GM12874 (cell line): ENCODE data around the gene TEPSIN.

Experiments
- TF ChIP-seq, protein P1 (sequence below): IDR thresholded peaks from 2 replicates; pipeline ENCODE4 v1.5.1; 2011; ENCODE audit warnings: low read depth, mild to moderate bottlenecking, control low read depth, low read length, moderate library complexity; ENCODE audit not compliant: insufficient read depth

The TEPSIN gene

DNA sequence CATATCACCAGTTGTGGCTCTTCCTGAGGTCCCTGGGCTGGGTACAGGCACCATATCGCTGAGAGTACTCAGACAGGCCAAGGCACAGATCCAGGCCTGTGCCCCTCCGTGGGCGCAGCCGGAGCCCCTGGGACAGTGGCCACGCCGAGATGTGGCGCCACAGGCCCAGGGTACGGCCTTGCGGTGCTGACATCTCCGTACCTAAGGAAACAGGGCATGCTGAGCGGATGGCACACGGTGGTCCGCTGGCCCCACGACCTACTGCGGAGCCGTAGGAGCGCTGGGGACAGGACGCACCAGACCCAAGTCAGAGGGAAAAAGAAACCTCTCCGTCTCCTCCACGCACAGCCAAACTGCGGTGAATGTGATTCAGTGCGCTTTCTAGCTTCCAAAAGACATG, 26.7 kb upstream of the TEPSIN start:
- TF ChIP-seq, protein P1, sequence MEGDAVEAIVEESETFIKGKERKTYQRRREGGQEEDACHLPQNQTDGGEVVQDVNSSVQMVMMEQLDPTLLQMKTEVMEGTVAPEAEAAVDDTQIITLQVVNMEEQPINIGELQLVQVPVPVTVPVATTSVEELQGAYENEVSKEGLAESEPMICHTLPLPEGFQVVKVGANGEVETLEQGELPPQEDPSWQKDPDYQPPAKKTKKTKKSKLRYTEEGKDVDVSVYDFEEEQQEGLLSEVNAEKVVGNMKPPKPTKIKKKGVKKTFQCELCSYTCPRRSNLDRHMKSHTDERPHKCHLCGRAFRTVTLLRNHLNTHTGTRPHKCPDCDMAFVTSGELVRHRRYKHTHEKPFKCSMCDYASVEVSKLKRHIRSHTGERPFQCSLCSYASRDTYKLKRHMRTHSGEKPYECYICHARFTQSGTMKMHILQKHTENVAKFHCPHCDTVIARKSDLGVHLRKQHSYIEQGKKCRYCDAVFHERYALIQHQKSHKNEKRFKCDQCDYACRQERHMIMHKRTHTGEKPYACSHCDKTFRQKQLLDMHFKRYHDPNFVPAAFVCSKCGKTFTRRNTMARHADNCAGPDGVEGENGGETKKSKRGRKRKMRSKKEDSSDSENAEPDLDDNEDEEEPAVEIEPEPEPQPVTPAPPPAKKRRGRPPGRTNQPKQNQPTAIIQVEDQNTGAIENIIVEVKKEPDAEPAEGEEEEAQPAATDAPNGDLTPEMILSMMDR = no peak

DNA sequence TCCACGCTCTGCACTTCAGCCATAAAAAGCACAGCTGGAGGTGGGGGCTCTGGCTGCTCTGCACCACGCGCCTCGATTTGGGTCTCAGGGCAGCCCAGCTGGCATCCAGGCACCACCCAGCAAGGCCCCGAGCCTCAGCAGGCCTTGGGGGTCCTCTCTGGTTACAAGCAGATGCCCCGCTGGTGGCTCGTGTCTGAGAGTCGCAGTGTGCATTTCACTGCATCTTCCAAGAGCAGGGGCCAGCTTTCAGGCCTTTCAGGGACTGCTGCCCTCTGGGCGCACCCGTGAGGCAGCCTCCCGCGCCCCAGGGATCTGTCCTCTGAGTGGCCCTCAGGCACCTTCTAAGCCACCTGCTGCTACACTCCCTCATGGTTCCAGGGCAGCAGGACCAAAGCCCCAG, 25.8 kb upstream of the TEPSIN start:
- TF ChIP-seq, protein P1 = no peak

DNA sequence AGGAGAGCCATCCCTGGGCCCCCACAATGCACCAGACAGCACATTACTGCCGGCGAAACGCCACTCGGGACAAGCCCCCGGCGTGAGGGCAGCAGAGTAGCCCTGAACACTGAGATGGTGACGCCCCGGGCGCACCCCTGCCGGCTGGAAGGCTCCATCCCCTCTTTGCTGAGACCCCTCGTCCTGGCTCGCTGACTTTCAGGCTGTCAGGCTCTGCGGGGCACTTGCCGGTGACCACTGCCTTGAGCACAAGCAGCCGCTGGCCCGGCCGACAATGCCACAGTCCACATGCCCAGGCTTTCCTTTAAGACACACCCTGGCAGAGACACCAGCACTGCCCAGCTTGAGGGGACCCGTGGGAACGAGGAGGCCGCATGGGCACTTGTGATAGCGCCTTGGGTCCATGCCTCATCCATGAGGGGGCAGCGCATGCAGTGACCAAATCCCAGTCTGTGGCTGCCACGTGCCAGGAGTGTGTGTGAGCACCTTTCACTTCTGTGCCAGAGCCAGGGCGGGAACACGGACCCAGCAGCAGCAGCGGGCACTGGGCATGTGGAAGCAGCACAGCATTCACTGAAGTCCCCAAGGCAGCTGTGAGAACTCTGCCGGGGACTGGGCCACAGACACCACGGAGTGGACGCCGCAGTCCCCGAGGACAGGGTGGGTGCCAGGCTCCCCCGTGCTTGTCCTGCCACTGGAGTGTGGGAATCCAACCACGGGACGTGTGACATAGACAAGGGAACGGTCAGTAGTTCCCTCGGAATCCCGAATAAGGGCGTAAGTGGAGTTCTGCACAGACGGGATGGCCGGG, 24.7 kb upstream of the TEPSIN start:
- TF ChIP-seq, protein P1 = no peak

DNA sequence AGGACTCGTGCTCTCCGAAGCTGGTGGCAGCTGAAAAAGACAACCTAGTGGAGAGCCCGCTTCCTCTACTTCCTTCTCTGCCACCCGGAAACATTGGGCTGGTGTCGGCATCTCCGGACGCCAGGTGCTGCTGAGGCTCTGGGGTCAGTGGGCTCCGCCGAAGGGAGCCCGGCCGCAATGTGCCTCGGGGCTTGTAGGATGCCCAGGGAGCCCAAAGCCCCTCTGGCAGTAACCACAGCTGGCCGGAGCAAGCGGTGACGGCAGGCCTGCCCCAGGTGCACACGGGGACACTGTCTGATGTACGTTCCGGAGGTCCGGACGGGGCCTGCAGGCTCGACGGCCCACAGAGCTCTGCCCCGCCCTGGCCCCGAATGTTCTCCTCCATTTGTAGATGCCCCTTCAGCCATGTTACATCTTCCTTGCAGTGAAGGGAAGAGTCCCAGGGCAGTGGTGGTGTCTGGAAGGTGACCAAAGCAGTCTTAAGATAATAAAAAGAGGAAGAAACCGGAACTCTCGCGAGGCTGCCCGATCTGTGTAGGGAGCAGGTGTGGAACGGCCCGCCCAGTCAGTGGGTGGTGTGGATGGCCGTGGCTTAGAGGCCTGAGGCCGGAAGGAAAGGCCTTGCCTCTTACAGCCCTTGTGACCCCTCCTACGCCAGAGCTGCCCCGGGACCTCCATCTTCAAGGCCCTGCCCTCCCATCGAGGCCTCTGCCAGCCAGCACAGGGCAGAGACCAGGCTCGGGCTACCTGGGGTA, 22.9 kb upstream of the TEPSIN start:
- TF ChIP-seq, protein P1 = no peak

DNA sequence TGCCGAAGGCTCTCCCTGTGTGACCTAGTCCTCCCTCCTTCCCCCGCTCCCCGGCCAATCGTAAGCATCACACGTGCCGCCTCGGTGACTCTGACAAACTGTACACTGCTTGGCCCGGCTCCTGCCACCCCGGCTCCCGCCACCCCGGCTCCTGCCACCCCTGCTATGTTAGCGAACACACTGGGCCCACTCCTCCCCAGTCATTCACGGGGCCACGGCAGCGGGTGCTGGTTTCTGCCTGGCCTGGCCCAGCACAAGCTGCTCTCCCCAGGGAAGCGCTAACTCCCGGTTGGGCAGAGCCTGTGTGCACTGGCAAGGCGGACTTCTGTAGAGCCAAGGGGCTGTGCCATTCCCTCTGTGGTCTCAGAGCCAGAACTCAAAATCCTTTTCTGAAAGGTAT, 22.2 kb upstream of the TEPSIN start:
- TF ChIP-seq, protein P1 = no peak

DNA sequence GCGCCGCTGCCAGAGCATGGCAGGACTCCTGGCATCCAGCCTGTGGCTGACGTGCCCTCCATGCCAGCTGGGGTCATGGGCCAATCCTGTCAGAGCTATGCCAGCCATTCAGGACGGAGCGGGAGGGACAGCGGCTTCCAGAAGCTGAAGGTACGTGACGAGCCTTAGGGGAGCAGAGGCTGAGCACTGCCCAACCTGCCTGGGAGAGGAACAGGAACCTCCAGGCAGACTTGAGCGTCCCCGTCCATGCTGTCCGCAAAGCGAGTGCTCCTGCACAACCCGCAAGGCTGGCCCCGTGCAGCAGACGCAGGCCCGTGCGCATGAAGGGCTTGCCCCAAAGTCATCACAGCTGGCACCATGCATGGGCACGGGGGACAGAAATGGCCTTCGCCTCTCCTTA, 21.8 kb upstream of the TEPSIN start:
- TF ChIP-seq, protein P1 = no peak

DNA sequence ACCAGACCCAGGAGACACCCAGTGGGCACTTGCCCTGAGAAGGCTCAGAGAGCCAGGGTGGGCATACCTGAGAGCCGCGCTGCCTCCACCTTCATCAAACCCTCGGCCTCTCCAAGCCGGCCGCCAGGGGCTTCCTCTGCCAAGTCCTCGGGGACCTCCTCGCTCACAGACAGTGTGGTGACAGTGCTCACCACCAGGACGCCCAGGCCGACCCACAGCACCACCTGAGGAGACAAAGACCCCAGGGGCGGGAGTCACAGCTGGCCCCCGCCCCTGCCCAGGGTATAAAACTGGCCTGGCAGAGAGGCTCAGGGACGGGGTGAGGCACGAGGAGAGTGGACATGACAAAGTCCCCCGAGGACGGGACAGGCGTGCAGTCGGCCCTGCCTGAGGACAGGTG, 21.3 kb upstream of the TEPSIN start:
- TF ChIP-seq, protein P1 = no peak
